Gastrocnemius medialis (tissue), 4 donors: ENCODE measurements around the gene SESTD1. TPM values are rescaled to one million over a fixed set of nuclear protein-coding genes. Genes with fewer than 3 reads are reported as not detected.

Experiments used
- ATAC-seq, 2 donors: fragments of 150-250 bp; one replicate each; pipeline ENCODE4 v1.9.1; 2016
- DNase-seq, 2 donors: peaks; one replicate each; pipeline ENCODE4 v3.0.0-alpha.2; 2019
- H3K27ac ChIP-seq, 4 donors: fragments of 200-600 bp; sonication (generic); 1 replicate in 1 of 4; 2 replicates in 3 of 4; pipeline ENCODE4 v1.5.1; 2016 to 2018; ENCODE audit warnings: mild to moderate bottlenecking in 2 of 4, moderate library complexity in 1 of 4
- H3K27me3 ChIP-seq, 3 donors: fragments of 200-600 bp; sonication (generic) in 2 of 3; 1 replicate in 1 of 3; 2 replicates in 2 of 3; pipeline versions ENCODE4 v1.5.1 to v1.6.0; 2016 to 2019; ENCODE audit warnings: mild to moderate bottlenecking in 1 of 3, moderate library complexity in 1 of 3
- H3K36me3 ChIP-seq, 2 donors: fragments of 200-600 bp; sonication (generic) in 1 of 2; one replicate each; pipeline ENCODE4 v1.5.1; 2017 to 2018
- H3K4me1 ChIP-seq, 2 donors: fragments of 200-600 bp; sonication (generic) in 1 of 2; one replicate each; pipeline ENCODE4 v1.5.1; 2016 to 2017; ENCODE audit warnings: mild to moderate bottlenecking in 2 of 2
- H3K4me3 ChIP-seq, 4 donors: fragments of 200-600 bp; sonication (generic) in 3 of 4; 1 replicate in 1 of 4; 2 replicates in 3 of 4; pipeline ENCODE4 v1.5.1; 2016 to 2019; ENCODE audit warnings: mild to moderate bottlenecking in 2 of 4
- H3K9me3 ChIP-seq, 3 donors: fragments of 200-600 bp; sonication (generic) in 2 of 3; 1 replicate in 1 of 3; 2 replicates in 2 of 3; pipeline ENCODE4 v1.5.1; 2016 to 2019
- CTCF ChIP-seq, 5 experiments: fragments of 450-650 bp in 3 of 5; fragments of 200-600 bp in 2 of 5; sonication (generic) in 2 of 5; IDR thresholded peaks in 4 of 5; conservative IDR thresholded peaks in 1 of 5; 1 replicate in 4 of 5; 2 replicates in 1 of 5; pipeline ENCODE4 v1.5.1; 2016 to 2019; ENCODE audit warnings: antibody characterized with exemption in 5 of 5, mild to moderate bottlenecking in 3 of 5, moderate library complexity in 3 of 5
- POLR2A ChIP-seq, 2 donors: fragments of 450-650 bp; IDR thresholded peaks; one replicate each; pipeline ENCODE4 v1.6.1; 2017; ENCODE audit warnings: antibody characterized with exemption in 2 of 2, mild to moderate bottlenecking in 2 of 2, moderate library complexity in 2 of 2
- in situ Hi-C, 4 donors: fragments of 200-750 bp; cut with MboI; loops; one replicate each; pipeline versions ENCODE4 v1.15.0 to v1.8.0; 2017; ENCODE audit warnings: low sequenced_read_pairs in 4 of 4
- intact Hi-C: fragments of 100-400 bp; cut with DNase I; formaldehyde crosslinking; loops from one replicate; pipeline ENCODE4 v1.15.1; 2023; ENCODE audit warnings: low total_unique reads
- total RNA-seq, 4 donors: library from RNA; depleted of rRNA; stranded (reverse); fragments of >200 nt; gene quantifications; one replicate each; pipeline versions ENCODE4 v1.1.0 to v1.2.3, GENCODE V29; 2016

Gene SESTD1
- total RNA-seq, 4 donors from 2014 or later = 4.1 to 11.0 (median 8.6) TPM

- ATAC-seq (no peak), DNase-seq (no peak)
- Histone ChIP-seq H3K27ac (no peak overlapping the region), H3K36me3 (no peaks in the 10 kb centered on the region), H3K9me3 (no peaks in the 10 kb centered on the region), H3K4me1 (peaks cover 19 to 31% of the 10 kb centered on the region in 2 donors), H3K27me3 (no peaks in the 10 kb centered on the region), H3K4me3 (no peak overlapping the region)
- TF ChIP-seq CTCF (IDR thresholded peaks at IDR 0.05 in 4 of 5, conservative IDR thresholded peaks at IDR 0.05 in 1 of 5) = no peak
- TF ChIP-seq POLR2A (IDR thresholded peaks at IDR 0.05) = no peak
- in situ Hi-C loops (loop anchor here in 1 of 4 donors (25.0 kb wide), 1 partner anchor 535 kb away; no protein-coding TSS in a partner anchor), intact Hi-C loops (loop anchor here (10.0 kb wide), 1 partner anchor 518 kb away; no protein-coding TSS in a partner anchor)
Measured at GRCh38 chr2:179226961-179227259, 37.7 kb downstream of the SESTD1 start.

DNA sequence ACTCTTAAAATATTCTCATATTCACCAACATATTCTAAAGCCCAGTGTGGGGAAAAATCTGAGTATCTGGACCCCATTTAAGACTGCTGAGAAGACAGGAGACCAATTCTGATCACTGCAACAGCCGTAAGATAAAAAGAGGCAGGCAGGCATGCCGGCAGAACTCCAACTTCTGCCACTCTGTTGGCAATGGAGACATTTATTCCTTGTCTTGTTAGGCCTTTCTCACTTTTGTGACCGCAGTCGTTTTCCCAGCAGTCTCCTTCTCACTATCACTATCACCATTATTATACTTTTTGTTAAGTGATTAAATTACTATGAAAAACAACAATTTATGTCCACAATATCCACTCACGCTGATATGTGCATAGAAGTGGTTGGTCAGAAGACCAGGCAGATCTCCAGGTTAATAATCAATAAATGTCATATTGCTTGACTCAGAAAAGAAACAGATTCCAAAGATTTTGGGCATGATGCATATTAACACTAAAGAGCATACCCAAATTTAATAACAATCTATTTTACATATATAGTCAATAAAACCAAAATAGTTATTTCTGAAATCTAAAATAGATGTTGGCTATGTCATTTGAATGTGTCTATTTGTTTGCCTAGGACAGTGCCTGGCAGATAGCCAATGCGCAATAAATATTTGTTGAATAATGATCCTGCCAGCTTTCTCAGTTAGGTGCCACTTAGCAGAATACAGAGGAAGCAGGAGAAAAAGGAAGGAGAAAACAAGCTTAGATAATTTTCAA lies 38.2 kb downstream of the SESTD1 start:
- DNase-seq (no peak), ATAC-seq (no peak)
- in situ Hi-C loops = loop anchor here in 1 of 4 donors (25.0 kb wide), 1 partner anchor 536 kb away; no protein-coding TSS in a partner anchor

DNA sequence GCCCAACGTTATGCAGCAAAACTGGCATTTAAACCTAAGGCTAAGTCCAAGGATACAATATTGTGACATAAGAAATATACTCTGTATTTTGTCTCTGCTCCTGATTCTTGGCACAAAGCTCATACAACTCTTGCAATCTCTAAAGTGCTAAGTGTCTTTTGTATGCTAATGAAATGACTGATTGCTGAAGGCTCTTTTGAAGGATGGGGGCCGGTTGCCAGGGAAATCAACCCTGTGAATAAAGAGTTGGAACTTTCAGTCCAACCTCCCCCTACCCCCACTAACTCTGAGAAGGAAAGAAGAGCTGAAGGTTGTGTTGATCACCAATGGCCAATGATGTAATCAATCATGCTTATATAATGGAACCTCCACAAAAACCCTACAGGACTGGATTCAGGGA lies 40.3 kb downstream of the SESTD1 start:
- Histone ChIP-seq H3K4me3 (no peak overlapping the region), H3K27ac (no peak overlapping the region), H3K9me3 (no peaks in the 10 kb centered on the region), H3K27me3 (no peaks in the 10 kb centered on the region), H3K36me3 (no peaks in the 10 kb centered on the region), H3K4me1 (peaks cover 19 to 31% of the 10 kb centered on the region in 2 donors)
- intact Hi-C loops (loop anchor here (10.0 kb wide), 1 partner anchor 520 kb away; no protein-coding TSS in a partner anchor), in situ Hi-C loops (loop anchor here in 2 of 4 donors (25.0 kb wide), 2 partner anchors 113 to 188 kb away; no protein-coding TSS in a partner anchor)
- DNase-seq (no peak), ATAC-seq (no peak)
- TF ChIP-seq POLR2A (IDR thresholded peaks at IDR 0.05) = no peak
- no peak for TF ChIP-seq CTCF (IDR thresholded peaks at IDR 0.05 in 4 of 5, conservative IDR thresholded peaks at IDR 0.05 in 1 of 5)

More for the DNA sequence above, 38.2 kb downstream of the SESTD1 start:
- Histone ChIP-seq H3K27me3 (no peaks in the 10 kb centered on the region), H3K4me1 (peaks cover 19 to 31% of the 10 kb centered on the region in 2 donors), H3K4me3 (no peak overlapping the region), H3K9me3 (no peaks in the 10 kb centered on the region), H3K27ac (no peak overlapping the region), H3K36me3 (no peaks in the 10 kb centered on the region)
- no peak for TF ChIP-seq POLR2A (IDR thresholded peaks at IDR 0.05)
- TF ChIP-seq CTCF (IDR thresholded peaks at IDR 0.05 in 4 of 5, conservative IDR thresholded peaks at IDR 0.05 in 1 of 5) = no peak
- intact Hi-C loops = loop anchor here (10.0 kb wide), 1 partner anchor 518 kb away; no protein-coding TSS in a partner anchor

DNA sequence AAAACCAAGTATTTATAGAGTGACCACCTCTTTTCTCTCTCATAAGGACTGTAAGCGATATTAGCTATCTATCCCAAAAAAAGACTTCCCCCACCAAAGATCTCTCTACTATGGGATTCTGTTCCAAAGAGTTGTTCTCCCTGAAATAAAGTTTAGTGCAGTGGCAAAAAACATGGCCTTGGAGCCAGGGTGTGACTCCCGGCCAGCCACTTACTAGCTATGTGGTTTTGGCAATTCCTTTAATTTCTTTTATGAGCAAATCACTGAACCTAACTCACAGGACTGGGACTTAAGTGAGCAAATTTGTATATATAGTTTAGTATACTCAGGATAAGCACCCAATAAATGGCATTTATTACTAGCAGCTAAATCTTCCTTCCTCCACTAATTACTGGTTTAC lies 42.6 kb downstream of the SESTD1 start:
- DNase-seq (no peak), ATAC-seq (no peak)
- H3K4me1 ChIP-seq = peaks cover 21 to 35% of the 10 kb centered on the region in 2 donors
- H3K4me3 ChIP-seq = no peak overlapping the region
- no peak for TF ChIP-seq CTCF (IDR thresholded peaks at IDR 0.05 in 4 of 5, conservative IDR thresholded peaks at IDR 0.05 in 1 of 5)
- TF ChIP-seq POLR2A (IDR thresholded peaks at IDR 0.05) = no peak
- H3K27ac ChIP-seq = no peak overlapping the region
- in situ Hi-C loops = loop anchor here in 2 of 4 donors (25.0 kb wide), 2 partner anchors 115 to 190 kb away; no protein-coding TSS in a partner anchor
- intact Hi-C loops = loop anchor here (10.0 kb wide), 1 partner anchor 523 kb away; no protein-coding TSS in a partner anchor
- no peaks in the 10 kb centered on the region for H3K9me3 ChIP-seq
- no peaks in the 10 kb centered on the region for H3K27me3 ChIP-seq
- H3K36me3 ChIP-seq = no peaks in the 10 kb centered on the region
